GM12872 (cell line): ENCODE data around the gene EYS.

Experiments used
- TF ChIP-seq, protein P1 (sequence below): IDR thresholded peaks from 3 replicates; pipeline ENCODE4 v1.5.1; 2011; ENCODE audit warnings: low read depth, mild to moderate bottlenecking, low read length, moderate library complexity; ENCODE audit not compliant: insufficient read depth

Gene EYS

DNA sequence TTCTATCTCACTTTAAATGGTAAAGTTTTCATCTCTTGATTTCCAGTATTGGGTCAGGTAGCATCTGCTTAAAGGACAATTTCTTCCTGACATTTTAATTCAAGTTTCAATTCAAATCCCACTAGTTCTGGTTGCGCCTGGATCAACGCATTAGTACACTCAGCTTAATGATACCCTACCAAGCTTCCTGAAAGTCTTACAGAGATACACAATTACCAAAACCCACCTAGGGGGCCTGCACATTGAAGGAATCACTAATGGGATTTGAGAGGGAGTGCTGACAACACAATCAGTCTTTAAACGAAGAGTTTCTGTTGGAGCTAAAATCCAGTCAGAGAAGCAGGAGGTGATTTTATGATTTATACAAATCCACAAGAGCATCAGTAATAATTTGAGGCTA lies 1778.4 kb downstream of the EYS start:
- TF ChIP-seq, protein P1, sequence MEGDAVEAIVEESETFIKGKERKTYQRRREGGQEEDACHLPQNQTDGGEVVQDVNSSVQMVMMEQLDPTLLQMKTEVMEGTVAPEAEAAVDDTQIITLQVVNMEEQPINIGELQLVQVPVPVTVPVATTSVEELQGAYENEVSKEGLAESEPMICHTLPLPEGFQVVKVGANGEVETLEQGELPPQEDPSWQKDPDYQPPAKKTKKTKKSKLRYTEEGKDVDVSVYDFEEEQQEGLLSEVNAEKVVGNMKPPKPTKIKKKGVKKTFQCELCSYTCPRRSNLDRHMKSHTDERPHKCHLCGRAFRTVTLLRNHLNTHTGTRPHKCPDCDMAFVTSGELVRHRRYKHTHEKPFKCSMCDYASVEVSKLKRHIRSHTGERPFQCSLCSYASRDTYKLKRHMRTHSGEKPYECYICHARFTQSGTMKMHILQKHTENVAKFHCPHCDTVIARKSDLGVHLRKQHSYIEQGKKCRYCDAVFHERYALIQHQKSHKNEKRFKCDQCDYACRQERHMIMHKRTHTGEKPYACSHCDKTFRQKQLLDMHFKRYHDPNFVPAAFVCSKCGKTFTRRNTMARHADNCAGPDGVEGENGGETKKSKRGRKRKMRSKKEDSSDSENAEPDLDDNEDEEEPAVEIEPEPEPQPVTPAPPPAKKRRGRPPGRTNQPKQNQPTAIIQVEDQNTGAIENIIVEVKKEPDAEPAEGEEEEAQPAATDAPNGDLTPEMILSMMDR: no peak

DNA sequence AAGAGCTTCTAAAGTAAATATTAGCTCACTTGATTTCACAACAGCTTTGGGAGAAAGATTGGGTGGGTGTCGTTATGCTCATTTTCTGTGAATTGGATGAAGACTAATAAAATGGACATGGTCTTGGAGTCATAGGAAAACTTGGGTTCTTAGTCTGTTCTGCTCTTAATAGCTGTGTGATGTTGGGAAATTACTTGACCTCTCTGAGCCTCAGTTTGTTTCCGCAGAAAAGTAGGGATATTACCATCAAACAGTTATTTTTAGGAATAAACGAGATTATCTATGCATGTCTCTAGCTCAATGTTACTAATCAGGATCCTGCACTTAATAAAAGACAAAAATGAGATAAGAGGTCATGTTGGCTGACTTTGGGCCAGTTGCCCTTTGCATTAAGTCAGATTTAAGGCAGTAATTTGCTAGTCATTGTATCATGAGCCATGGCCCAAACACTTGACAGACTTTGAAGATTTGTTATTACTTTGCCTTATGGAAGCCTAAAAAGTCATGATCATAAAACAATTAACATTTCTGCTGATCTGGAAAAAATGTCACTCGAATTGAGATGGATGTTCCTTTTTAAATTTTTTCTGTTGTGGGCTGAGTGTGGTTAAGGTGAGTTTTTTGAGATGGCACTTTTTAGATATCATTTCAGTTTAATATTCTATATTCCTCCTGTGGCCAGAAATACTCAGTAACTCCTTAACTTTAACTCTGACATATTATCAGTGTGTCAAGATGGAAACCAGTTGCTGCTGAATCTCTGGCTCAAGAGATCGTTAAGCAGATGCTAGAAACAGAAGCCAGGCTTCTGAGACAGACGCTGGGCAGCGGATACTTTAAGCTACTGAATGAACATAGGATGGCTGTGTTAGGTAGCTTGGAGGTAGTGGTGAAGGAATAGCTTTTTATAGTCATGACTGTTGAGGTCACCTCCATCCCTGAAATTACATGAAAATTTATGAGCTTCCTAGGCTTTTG lies 1779.8 kb downstream of the EYS start:
- TF ChIP-seq, protein P1: no peak

DNA sequence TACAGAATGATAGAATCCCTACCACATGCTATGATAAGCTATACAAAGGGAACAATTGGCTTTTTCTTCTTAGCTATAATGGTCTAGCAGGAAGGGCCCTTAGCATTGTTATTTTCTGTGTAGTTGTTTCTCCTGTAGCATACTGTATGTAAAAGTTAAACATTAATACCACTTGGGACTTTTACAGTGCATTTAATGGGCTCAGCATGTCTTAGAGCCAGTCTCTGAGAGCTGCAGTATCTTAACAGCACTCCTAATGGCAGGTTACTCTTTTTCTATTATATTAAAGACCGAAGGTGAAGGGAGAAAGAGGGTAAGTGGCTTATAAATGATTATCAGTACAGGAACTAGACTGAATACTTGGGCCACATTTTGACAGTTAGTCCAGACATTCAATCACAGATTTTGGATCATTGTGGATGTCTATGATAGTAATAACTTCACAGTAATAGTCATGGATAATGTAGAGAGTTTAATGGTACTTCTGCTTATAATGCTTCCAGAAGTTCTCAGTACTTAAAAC lies 1780.7 kb downstream of the EYS start:
- TF ChIP-seq, protein P1: no peak

DNA sequence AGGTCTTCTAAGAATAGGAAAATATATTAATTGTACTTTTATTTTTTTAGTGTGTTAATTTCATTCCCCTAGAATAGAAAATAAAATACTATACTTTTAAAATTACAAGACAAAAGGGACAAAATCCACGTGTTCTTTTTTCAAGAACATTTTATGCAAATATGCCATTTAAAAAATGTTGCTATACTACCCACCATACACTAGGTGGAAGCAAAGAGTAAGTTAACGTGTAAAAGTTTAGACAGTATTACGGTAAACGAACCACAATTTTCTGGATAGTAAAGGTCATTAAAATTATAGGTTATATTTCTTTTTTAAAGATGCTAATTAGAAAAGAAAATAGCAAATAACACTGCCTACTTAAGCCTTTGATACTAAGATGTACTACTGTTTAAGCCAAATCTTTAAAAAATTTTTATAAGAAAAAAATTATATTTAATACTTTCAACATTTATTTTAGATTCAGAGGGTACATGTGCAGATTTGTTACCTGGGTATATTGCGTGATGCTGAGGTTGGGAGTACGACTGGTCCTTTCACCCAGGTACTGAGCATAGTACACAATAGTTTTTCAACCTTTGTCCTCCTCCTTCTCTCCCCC lies 1783.8 kb downstream of the EYS start:
- TF ChIP-seq, protein P1: peak; percentile 39; the same call in 2 of the 3 replicates

DNA sequence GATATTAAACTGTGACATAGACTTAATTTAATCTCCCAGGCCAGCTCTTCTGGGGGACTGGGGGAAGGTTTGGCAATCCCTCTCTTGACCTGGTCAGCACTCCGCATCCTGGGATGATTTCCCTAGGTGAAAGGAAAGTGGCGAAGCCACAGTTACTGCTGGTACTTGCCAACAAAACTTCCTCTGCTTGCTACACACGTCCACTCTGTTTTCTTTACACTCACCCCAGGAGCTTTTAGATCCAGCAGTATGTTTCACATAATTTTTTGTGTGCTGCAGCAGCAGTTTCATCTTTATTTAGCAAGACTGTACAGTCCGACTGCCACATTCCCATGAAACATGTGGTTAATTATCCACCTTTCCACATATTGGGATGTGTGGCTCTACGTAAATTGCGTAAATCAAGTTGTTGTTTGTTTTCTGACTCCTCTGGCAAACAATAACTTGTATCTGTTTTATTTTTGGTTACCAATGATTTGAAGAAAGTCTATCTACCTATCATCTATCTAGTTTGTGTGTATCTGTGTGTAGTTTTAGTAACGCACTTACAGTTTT lies 1787.4 kb downstream of the EYS start:
- TF ChIP-seq, protein P1: no peak

DNA sequence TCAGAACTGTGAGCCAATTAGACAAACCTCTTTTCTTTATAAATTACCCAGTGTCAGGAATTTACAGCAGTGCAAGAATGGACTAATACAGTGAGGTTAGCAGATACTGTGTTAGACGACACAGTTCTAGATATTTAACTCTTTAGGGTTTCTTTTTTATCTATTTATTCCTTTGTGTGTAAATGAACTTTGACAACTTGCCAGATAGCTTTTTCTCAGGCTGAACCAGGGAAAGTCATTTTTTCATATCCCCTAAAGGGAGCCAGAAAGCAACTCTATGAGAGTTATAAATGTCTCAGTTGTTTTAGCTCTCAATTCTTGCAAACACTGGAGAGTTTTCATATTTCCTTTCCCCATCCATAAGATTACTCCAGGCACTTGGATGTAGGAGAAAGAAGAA lies 1794.1 kb downstream of the EYS start:
- TF ChIP-seq, protein P1: no peak
